Vagina (tissue), 2 donors: ENCODE measurements around the gene EIF3M.

ENCODE experiments used
- POLR2A ChIP-seq, 2 donors: fragments of 450-650 bp; IDR thresholded peaks; one replicate each; pipeline ENCODE4 v1.6.1; 2017; ENCODE audit warnings: antibody characterized with exemption in 2 of 2, mild to moderate bottlenecking in 2 of 2, moderate library complexity in 2 of 2
- TF ChIP-seq, protein P1 (sequence below), 3 experiments: fragments of 450-650 bp in 2 of 3; fragments of 200-600 bp in 1 of 3; sonication (generic) in 1 of 3; IDR thresholded peaks; one replicate each; pipeline ENCODE4 v1.5.1; 2017 to 2019; ENCODE audit warnings: antibody characterized with exemption in 3 of 3, mild to moderate bottlenecking in 2 of 3, moderate library complexity in 2 of 3

DNA sequence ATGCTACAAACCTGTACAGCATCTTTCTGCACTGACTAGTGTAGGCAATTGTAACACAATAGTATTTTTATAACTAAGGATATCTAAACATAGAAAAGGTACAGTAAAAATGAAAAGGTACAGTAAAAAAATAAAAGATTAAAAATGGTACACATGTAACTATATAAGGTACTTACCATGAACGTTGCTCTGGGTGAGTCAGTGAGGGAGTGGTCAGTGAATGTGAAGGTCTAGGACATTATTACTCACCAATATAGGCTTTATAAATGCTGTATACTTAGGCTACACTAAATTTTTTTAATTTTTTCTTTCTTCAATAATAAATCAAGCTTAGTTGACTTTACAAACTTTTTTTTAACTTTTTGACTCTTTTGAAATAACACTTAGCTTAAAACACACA lies 59.9 kb downstream of the EIF3M start:
- TF ChIP-seq, protein P1, sequence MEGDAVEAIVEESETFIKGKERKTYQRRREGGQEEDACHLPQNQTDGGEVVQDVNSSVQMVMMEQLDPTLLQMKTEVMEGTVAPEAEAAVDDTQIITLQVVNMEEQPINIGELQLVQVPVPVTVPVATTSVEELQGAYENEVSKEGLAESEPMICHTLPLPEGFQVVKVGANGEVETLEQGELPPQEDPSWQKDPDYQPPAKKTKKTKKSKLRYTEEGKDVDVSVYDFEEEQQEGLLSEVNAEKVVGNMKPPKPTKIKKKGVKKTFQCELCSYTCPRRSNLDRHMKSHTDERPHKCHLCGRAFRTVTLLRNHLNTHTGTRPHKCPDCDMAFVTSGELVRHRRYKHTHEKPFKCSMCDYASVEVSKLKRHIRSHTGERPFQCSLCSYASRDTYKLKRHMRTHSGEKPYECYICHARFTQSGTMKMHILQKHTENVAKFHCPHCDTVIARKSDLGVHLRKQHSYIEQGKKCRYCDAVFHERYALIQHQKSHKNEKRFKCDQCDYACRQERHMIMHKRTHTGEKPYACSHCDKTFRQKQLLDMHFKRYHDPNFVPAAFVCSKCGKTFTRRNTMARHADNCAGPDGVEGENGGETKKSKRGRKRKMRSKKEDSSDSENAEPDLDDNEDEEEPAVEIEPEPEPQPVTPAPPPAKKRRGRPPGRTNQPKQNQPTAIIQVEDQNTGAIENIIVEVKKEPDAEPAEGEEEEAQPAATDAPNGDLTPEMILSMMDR (IDR thresholded peaks at IDR 0.05) = no peak
- no peak for TF ChIP-seq POLR2A (IDR thresholded peaks at IDR 0.05)
